Brain pericyte (primary cell): ENCODE results near the gene WASF1.

Experiments used
- DNase-seq: peaks from one replicate; pipeline ENCODE4 v3.0.0-alpha.2; 2012; ENCODE audit warnings: low read depth, low spot score

Gene WASF1

DNA sequence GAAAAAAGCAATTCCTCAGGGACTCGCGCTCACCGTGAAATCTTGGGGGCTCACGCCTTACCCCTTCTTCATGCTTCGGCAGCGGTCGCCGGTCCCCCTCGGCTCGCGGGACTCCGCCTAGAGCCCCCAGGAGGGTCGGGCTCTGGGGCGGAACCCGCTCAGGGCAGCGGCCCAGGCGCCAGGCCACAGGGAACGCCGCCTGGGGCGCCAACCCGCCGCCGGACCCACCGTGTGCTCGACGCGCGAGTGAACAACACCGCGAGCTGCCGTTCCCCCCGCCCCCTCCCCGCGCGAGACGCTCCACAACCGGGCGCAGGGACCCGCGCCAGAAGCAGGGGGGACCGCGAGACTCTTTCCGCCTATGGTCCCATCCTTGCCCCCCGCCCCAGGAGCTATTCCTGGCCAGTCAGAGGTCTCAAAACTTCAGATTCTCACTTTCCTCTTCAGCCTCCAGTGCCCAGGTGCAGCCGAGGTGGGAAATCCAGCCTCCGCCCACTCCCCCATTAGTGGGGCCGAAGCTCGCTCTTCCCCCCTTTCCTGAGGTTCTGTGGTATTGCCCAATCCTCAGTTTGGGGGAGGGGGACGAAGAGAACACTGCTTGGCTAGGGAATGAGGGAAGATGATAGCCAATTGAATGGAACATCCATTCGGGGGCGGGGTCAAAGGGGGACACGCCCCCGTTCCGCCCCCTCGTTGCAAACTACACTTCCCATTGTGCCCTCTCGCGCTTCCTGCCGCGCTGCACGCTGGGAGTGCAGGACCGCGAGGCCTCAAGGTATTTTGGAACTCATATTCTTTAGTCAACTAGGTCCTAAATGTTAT, at the start of gene WASF1:
TSS of gene WASF1 (minus strand) at position 265 of the 822 bp plus-strand sequence. CDS start 52,069 bp downstream, outside the sequence.
- DNase-seq, result peak; percentile 98

DNA sequence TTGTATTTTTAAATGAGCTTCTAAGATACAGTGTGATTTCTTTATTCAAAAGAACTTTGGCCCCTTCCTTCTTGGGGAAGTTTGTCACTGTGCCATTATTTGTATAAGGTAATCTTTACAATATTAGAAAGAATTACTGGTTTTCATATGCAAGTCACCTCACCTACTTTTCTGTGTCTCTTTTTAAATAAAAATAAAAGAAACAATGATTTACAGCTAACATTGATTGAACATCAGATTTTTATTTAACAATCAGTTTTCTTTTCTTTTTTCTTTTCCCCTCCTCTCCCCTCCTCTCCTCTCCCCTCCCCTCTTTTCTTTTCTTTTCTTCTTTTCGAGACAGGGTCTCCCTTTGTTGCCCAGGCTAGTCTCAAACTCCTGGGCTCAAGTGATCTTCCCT, 46.8 kb upstream of the WASF1 start:
- no peak for DNase-seq

DNA sequence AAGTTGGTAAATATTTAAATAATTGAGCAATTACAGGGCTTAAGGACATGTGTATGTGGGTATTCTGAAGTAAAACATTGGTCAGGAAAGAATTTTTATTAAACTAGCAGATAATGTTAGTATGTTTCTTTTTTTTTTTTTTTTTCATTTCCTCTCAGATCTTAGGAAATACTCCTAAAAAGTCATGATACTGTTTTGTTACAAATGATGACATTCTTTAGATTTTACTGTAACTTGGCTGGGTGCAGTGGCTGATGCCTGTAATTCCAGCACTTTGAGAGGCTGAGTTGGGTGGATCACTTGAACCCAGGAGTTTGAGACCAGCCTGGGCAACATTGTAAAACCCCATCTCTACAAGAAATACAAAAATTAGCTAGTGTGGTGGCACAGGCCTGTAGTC, 42.3 kb upstream of the WASF1 start:
- no peak for DNase-seq

DNA sequence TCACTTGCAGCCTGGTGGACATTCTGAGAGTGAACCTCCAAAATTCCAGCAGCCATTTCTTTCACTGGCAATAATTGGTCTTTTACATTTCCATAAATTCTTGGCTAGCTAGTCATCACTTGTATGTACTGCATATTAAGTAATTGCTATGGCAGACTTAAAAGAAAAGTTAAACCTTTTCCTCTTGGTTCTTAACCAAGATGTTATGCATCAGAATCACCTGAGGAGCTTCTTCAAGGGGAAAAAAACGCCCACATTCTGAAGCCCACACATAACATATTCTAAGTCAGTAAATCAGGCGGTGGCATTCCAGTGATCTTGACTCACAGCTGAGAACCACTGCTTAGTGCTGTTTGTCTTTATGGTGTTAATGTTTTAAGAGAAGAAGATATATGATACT, 37.8 kb upstream of the WASF1 start:
- no peak for DNase-seq

DNA sequence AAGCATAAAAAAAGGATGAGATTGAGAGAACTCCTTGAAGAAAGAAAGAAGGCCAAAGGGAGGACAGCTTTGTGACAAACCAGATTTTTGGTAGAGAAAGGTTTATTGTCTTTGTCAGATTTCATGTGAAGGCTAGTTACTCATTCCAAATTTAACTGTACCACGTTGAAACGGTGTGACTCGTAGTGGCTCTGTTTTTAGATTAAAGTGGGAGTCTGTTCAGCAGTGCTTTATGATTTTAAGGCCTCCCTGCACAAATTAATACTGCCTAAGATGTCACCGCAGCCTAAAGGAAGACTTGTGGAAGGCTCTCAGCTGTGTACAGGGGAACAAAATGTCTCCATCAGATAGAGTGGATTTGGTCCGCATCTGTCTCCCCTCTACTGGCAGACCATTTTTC, 36.7 kb upstream of the WASF1 start:
- no peak for DNase-seq

DNA sequence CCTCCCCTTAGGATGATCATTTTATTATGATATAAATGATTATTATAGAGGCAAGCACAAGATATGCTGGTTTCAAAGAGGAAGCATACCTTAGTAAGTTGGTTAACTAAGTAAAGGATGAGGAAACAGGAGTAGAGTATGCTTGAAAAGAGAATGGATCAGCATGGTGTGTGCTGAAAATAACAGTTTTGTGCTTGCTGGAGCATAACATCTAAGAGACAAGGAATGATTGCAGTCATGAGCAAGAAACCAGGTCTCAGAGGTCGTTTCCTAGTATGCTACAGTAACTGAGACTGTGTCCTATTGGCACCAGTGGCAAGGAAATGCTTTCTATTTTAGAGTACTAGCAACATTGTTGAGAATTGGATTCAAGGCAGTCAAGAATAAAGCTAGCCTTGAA, 34.9 kb upstream of the WASF1 start:
- DNase-seq, result no peak

DNA sequence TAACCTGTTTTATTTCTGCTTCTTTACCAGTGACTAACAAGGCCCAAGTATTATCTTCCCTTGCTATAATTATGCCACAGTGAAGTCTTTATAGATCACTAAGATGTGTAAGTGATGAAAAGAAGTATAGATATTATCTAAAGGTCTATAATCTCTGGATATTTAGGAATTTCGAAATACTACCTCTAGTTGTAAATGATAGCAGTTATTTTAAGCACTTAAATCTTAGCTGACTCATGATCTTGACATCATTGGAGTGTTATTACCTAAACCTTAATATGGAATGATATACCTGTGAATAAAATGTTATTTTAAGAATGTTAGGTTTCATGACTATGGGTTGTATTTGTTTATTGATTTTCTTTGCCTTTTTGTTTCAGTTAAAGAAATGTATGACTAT, 32.3 kb upstream of the WASF1 start:
- DNase-seq, result no peak

DNA sequence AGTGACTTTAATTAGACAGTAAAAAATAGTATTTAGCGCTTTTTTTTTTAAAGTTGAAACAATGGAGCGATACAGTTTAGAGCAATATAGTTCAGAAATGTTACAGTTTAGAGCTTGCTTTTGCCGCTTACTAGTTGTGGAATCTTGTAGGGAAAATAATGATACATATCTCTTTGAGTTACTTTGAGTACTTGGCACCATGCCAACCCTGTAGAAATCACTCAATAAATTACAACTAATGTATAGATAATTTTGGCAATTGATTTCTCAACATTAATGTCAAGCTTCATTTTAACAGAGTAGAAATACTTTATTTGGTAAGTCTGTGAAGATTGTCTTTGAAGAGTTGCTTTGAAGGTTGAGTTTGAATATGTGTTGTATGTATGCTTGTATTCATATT, 28.2 kb upstream of the WASF1 start:
- no peak for DNase-seq

DNA sequence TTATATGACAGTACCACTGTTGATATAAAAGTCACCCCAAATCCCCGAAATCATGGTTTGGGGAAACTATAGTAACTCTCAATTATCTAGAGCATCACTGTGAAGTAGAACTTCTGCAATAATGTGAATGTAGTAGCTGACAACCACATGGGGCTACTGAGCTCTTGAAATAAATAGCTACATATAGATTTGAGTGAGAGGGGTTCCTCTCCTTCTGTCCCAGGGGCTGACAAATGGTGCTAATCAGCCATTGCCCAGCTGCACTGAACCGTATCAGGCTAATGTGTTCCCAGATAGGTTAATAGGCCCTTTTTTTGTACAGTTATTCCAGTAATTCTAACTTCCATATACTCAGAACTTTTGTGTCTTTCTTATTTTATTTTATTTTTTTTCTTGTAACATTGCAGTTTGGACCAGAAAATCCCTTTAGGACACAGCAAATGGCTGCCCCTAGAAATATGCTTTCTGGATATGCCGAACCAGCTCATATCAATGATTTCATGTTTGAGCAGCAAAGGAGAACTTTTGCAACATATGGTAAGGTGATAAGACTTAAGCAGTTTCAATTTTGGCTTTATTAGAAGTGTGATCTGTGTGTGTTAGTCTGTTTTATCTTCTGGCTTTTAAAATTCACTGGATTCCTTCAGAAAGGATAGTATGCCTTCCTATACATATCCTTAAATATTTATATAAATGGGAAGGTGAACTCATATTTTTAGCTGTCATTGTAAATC, 21.8 kb upstream of the WASF1 start:
- no peak for DNase-seq

DNA sequence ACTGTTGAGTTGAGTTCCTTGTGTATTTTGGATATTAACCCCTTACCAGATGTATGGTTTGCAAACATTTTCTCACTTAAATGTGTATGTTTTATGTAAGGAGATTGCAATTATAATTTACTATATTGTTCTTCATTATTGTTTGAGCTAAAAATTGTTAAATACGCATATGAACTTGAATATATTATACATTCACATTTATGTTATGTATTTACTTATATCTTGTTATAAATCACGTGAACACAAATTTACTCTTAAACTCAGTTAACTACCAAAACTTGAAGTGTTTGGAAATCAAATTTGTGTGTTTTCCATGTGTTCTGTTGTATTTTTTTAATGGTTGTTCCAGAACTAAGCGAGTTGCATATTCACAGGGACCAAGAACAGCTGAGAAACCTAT, 19.1 kb upstream of the WASF1 start:
- DNase-seq, result no peak

DNA sequence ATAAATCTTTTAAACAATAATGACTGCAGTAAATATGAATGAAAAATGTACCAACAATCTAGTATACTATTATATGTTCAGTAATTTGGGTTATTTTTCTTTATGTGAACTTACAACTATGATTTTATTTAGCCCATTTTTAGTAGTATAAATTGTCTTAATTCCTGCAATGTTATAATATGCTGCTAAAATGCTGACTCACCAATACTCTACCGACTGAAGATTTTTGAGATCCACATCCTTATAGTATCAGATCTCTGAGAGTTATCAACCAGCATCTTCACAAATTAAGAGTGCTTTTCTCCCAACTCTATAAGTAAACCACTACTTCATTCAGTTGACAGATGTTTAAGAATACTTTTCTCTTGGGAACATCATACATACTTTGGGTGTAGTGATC, 17.4 kb upstream of the WASF1 start:
- DNase-seq, result no peak

DNA sequence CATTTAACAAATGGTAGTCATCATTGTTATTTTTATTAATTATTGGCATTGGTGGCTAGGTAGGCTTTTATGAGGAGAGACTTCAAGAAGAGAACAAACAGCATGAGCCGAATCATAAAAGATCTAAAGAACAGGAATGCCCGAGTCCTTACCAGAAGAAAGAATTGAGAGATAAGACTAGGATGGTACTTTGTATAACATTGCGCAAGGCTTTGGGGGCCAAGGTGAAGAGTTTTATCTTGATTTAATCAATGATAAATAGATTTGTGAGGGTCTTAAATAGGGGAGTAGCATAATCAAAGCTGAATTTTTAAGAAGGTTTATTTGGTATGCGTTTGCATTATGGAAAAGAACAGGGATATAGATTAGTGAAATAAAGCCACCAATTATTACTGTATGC, 16.2 kb upstream of the WASF1 start:
- no peak for DNase-seq

DNA sequence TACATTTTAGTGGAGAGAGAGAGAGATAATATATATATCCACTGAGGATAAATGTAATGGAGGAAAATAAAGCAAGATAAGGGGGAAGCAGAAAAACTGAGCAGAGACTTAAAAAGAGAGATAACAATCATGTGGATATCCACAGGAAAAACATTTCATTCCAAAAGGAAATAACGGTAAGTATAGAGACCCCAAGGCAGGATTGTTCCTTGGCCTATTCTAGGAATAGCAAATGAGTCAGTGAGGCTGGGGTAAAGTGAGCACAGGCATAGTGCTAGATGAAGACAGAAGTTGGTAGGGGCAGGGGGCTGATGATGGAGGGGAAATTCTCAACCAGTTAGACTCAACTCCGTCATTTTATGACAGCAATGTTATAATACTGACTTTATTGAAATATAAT, 12.0 kb upstream of the WASF1 start:
- no peak for DNase-seq

DNA sequence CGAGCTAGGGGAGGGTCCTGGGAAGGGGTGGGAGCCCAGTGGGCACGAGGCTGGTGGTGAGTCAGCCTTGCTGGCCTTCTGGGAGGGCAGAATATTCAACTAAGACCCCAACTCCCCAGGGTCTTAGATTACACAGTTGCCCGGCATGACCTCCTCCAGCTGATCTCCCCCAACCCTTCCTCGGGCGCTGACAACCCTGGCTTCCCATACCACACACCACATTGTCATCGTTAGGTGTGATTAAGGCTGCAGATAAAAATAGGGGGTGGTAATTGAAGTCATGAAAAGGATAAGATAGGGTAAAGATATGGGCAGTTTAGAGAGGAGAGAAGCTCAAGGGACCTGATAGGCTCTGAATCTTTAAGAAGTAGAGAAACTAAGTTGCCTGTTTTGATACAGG, 11.3 kb upstream of the WASF1 start:
- DNase-seq, result no peak

DNA sequence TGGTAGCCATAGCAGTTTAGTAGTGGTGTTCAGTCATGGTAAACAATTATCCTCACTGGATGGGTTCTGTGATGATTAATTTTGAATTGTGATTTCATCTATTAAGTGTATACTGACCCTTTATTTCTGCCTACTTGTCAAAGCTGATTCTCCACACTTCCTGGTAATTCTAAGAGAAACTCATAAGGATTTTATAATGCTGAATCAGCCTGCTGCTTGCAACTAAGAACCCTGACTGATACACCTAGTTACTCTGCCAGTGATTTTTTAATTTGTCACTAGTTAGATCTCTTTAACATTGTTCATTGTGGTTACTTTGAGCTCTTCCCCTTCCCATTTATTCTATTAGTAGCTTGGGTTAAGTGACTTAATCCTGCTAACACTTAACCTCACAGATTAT, 9.3 kb upstream of the WASF1 start:
- DNase-seq, result no peak

DNA sequence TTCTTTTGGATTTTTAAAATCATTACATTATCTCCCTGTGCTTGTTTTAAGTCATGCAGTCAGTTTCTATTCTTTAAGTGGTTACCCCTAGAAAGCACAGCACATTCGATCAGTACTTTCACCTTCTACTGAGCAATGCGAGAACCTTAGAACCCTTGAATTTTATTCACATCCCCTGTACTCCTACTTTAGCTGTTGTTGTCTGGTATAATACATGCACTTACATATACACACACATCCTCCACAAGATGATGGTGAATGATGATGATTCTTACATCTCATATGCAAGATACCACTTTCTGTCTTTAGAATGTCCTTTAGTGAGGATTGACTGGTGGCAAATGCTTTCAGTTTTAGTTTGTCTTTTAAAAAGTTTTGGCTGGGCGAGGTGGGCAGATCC, 6.4 kb upstream of the WASF1 start:
- no peak for DNase-seq

DNA sequence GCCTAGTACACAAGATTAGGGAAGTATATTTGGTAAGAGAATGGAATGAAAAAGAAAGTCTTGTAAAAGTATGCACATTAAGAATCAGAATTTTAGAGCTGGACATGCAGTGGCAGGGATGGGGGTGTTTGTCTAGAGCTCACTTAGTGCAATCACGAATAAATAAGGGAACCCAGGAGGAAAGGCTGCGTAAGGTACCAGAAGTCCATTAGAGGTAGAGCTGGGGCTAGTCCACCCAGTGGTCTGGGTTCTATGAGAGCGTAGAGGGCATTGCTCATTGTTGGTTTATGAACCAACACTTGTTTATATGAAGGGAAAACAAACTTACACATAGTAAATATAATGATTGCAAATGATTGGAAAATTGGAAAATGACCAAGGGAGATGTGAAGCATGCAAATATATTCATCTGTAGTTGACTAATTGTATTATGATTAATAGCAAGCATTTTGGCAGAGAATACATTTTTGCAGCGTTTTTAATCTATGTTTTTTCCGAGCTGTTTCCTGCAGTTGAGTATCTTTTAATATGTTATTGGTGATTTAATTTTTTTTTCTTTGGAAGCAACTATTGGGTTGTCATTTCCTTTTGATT, 3.9 kb upstream of the WASF1 start:
- DNase-seq, result no peak

DNA sequence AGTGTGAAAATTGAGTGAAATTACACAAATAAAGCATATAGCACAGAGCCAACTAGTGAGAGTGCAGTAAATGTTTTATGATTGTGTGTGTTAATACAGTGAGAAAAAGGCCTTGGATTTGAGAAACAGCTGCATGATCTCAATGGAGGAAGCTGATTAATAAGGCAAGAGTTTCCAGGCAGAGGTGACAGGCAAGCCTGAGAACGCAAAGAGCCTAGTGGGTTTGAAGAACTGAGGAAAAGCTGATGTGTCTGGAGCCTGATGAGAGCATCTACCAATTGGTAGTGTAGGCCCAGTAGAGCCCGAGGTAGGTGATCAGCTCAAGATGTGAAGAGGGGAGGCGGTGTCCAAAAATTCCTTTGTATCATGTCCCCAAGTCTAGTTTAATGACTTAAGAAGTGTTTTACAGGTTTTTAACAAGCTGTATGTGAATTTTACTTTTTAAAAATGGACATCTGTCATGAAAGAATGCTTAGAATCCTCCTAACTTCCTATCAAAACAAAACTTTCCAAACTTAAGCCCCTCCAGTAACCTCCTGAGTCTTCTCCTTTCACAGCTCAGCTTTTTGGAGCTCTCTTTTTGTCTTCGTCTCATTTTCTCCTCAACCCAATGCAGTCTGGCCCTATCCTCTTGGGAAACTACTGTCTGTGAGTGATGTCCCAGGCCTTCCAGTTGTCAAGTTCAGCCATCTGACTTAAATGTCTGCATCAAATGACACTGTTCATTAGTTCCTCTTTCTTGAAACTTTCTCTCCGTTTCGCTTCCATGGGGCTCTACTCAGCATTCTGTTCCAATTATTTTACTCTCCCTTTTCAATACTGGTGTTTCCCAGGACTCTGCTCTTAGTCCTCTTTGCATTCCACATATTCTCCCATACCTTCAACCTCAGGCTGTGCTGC, 1.9 kb upstream of the WASF1 start:
- no peak for DNase-seq

DNA sequence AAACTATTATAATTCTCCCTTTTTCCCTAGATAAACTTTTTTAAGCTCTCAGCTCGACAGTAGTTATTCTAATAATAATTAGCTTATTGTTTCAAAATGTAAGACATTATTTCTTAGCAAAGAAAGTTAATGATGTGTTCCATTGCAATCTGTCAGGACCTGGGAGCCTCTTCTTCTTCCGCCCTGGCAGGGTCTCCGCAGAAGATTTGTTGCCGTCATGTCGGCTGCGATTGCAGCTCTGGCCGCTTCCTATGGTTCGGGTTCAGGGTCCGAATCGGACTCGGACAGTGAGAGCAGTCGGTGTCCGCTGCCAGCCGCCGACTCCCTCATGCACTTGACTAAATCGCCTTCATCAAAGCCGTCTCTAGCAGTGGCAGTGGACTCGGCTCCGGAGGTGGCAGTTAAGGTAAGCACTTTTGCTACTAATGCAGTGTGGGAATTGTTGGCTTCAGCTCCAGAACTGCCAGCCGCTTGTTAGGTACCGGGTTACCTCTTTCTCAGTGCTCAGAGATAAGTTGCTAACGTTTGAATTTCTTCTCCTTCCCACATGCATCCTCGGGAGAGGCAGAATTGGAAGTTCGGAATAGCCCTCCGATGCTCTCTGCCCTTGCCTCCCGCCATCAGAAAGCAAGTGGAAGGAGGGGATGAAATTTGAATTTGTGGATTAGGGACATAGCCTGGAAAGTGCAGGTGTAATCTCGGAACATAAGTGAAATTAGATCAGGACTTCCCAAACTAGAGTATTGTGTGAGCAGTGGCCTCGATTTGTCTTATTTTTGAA, 948 bp upstream of the WASF1 start, which contains the start of gene CDC40:
TSS of gene CDC40 (plus strand) at position 200 of the 781 bp plus-strand sequence. CDS start at position 218, 18 bp downstream.
- DNase-seq, result no peak

DNA sequence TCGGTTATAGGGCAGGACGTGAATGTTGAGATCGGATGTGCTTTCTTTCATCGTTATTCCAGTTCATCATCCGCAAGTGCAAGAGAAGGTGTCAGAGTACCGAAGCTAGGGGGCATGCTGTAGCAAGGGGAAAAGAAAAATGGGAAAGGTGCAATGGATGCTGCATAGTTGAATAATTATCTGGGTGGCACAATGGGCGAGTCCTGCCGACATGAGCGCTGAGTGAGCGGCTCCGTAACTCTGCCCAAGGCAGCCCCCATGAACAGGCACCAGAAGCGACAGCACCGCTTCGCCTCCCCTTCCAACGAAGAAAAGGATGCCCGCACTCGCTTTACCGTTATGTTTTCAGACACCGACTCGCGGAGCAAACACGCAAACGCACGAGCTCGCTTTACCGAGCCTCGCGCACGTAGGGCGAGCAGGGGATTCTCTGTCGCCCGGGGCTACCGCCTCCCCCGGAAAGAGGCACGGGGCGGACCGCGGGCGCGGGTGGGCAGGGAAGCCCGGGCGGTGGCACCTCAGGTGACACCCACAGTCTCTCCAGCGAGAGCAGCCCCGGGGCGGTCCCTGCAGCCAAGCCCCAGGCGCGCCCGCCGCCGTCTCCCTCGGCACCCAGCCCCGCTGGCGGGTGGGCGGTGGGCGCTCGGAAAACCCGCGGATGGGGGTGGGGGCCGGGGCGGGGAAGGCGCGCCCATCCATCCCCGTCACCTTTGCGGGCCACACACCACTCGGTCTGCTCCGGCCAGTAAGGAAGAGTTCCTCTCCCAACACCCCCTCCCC, 654 bp downstream of the WASF1 start:
- peak; percentile 34 for DNase-seq
